Left cardiac atrium (tissue), 4 donors: Measurements from ENCODE around the gene LOXHD1. TPM values are rescaled to one million over a fixed set of nuclear protein-coding genes. Genes with fewer than 3 reads are reported as not detected.

ENCODE experiments used
- ATAC-seq, 2 donors: fragments of 200-7000 bp; cut with Tn5 transposase; one replicate each; pipeline ENCODE4 v1.9.1; 2020; ENCODE audit warnings: mild to moderate bottlenecking in 2 of 2, moderate library complexity in 2 of 2
- DNase-seq: peaks from one replicate; pipeline ENCODE4 v3.0.0-alpha.2; 2020
- intact Hi-C, 2 donors: fragments of 100-400 bp; cut with DNase I; formaldehyde crosslinking; loops; one replicate each; pipeline versions ENCODE4 v1.14.1 to v1.15.1; 2022 to 2023
- long read RNA-seq: library from polyadenylated mRNA; unstranded; transcript quantifications from one replicate; pipeline ENCODE4 v2.0.0, GENCODE V29; 2021
- total RNA-seq, 2 donors: library from RNA; stranded (reverse); fragmentation: NEBNext Ultra II Directional; extraction: Animal tissue kit (Norgen Biotek cat#: 25700); gene quantifications; one replicate each; pipeline ENCODE4 v1.2.1, GENCODE V29; 2021
- donor health status: DM: no; HTN: yes; CAD: no.
- donor health status: DM: no; HTN: yes; CAD: no; lungs with severe emphysema.
- donor health status: DM: yes; HTN: yes; CAD: no.
- donor health status: Dilated cardiomyopathy.

Gene LOXHD1
- under 1 TPM; 0.24 to 0.59 TPM for total RNA-seq
- long read RNA-seq, result 0 reads

GRCh38 chr18:46657115-46657955 lies at the start of gene LOXHD1:
TSS of gene LOXHD1 (minus strand) at chr18:46657220. CDS start at chr18:46657033, 187 bp downstream.
- intact Hi-C loops, result loop anchor here (5.0 kb wide), 3 partner anchors 100 to 510 kb away; no protein-coding TSS in a partner anchor
- no peak for ATAC-seq
- no peak for DNase-seq

- DNase-seq (no peak), ATAC-seq (no peak)
- intact Hi-C loops, result no loop called here
Observed at GRCh38 chr18:46705521-46705920, 48.5 kb upstream of the LOXHD1 start.

- DNase-seq (no peak), ATAC-seq (no peak)
- intact Hi-C loops, result no loop called here
Observed at GRCh38 chr18:46704816-46705215, 47.8 kb upstream of the LOXHD1 start.

GRCh38 chr18:46704189-46704588 lies 47.2 kb upstream of the LOXHD1 start:
- no peak for DNase-seq
- intact Hi-C loops, result no loop called here
- ATAC-seq, result no peak

GRCh38 chr18:46702471-46702870 lies 45.5 kb upstream of the LOXHD1 start:
- intact Hi-C loops, result no loop called here
- no peak for DNase-seq

GRCh38 chr18:46700066-46700824 lies 43.2 kb upstream of the LOXHD1 start:
- no peak for ATAC-seq
- intact Hi-C loops, result no loop called here

More at GRCh38 chr18:46702471-46702870, 45.5 kb upstream of the LOXHD1 start:
- ATAC-seq, result no peak

GRCh38 chr18:46696702-46697101 lies 39.7 kb upstream of the LOXHD1 start:
- DNase-seq (no peak), ATAC-seq (no peak)
- intact Hi-C loops, result no loop called here

More at GRCh38 chr18:46700066-46700824, 43.2 kb upstream of the LOXHD1 start:
- DNase-seq, result no peak

- intact Hi-C loops, result no loop called here
- DNase-seq (no peak), ATAC-seq (no peak)
Observed at GRCh38 chr18:46696268-46696667, 39.2 kb upstream of the LOXHD1 start.

- intact Hi-C loops, result no loop called here
- no peak for DNase-seq
- ATAC-seq, result no peak
Observed at GRCh38 chr18:46693996-46694395, 37.0 kb upstream of the LOXHD1 start.

- no peak for DNase-seq
- peak in 1 of 2 donors; percentile 44 for ATAC-seq
- intact Hi-C loops, result no loop called here
Observed at GRCh38 chr18:46688853-46689525, 32.0 kb upstream of the LOXHD1 start.

GRCh38 chr18:46686186-46686585 lies 29.2 kb upstream of the LOXHD1 start:
- no peak for DNase-seq
- ATAC-seq, result no peak
- intact Hi-C loops, result no loop called here

- DNase-seq (no peak), ATAC-seq (no peak)
- intact Hi-C loops, result no loop called here
Observed at GRCh38 chr18:46683252-46683651, 26.2 kb upstream of the LOXHD1 start.

GRCh38 chr18:46680784-46681695 lies 24.0 kb upstream of the LOXHD1 start:
- no peak for DNase-seq
- no peak for ATAC-seq
- intact Hi-C loops, result no loop called here

GRCh38 chr18:46679846-46680598 lies 23.0 kb upstream of the LOXHD1 start:
- intact Hi-C loops, result no loop called here
- ATAC-seq, result no peak
- no peak for DNase-seq

GRCh38 chr18:46678785-46679399 lies 21.9 kb upstream of the LOXHD1 start:
- no peak for ATAC-seq
- DNase-seq, result no peak
- intact Hi-C loops, result no loop called here

GRCh38 chr18:46678041-46678440 lies 21.0 kb upstream of the LOXHD1 start:
- no peak for DNase-seq
- ATAC-seq, result no peak
- intact Hi-C loops, result no loop called here

- DNase-seq, result no peak
- ATAC-seq, result peak in 1 of 2 donors; percentile 43
- intact Hi-C loops, result no loop called here
Observed at GRCh38 chr18:46677611-46678010, 20.6 kb upstream of the LOXHD1 start.
